Measurements from ENCODE around the gene CDC20.
"Not testable (repeated sequence)": the region's sequence is repeated elsewhere in the genome, so short reads cannot be mapped to it uniquely, and the experiment has no call there.

The CDC20 gene

GRCh38 chr1:43383449-43383848, 24.7 kb downstream of the CDC20 start:
- no peak for DNase-seq

GRCh38 chr1:43386676-43387075, 27.9 kb downstream of the CDC20 start:
- DNase-seq: no peak

GRCh38 chr1:43387976-43388599, 29.3 kb downstream of the CDC20 start:
- DNase-seq: no peak

- no peak for DNase-seq
Observed at GRCh38 chr1:43388613-43389012, 29.8 kb downstream of the CDC20 start.

DNA sequence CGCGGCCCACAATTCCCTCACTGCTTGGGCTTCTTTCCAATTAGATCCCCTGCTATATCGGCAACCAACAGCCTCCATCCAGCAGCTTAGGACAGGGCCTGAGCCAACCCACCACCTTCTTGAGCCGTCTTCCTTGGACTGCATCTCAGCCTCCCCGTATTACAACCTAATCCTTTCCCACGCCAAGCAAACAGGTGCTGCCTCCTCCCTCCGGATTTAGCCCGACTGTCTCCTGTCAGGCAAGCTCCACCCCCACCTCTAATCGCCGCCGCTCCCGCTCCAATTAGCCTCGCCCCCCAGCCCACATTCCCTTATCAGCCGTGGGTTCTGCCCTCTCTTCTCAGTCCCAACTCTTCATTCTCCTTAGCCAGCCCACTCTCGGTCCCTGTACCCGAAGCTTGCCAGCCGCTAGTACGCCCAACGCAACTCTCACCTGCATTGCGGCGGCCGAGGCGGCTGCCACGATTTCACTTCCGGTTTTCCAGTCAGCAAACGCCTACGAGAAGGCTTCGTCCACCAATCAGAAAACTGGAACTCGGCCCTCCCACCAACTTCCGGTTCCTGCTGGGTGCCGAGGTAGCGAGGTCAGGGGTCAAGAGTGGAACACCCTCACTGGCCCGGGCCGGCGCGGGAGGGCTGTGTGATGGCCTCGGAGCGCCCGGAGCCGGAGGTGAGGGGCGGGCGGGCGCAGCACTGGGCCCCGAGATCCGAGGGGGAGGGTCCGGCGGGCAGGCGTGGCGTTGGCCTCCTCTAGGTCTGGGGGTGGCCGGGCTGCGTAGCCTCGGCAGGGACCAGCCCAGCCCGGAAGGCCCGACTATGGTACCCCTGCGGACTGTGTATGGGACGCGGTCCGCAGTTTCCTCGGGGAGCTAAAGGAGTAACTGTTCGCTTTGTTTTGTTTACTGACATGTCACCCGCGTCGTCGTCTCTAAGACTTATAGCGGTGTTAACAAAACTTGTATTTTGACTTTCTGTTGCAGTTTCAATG, 30.8 kb downstream of the CDC20 start, which contains the start of the genes MED8 and SZT2:
Gene MED8 (minus strand): TSS at position 475 of the 988 bp plus-strand sequence. CDS start 36 bp downstream, at position 439.
Gene SZT2 (plus strand): TSS at position 574 of the 988 bp plus-strand sequence. CDS start 70 bp downstream, at position 644.
- DNase-seq: peak; percentile 92

- DNase-seq: no peak
Observed at GRCh38 chr1:43392702-43393101, 33.9 kb downstream of the CDC20 start.

- no peak for DNase-seq
Observed at GRCh38 chr1:43395523-43395922, 36.7 kb downstream of the CDC20 start.

- DNase-seq: no peak
Observed at GRCh38 chr1:43396059-43396458, 37.3 kb downstream of the CDC20 start.

- no peak for DNase-seq
Observed at GRCh38 chr1:43398227-43398626, 39.4 kb downstream of the CDC20 start.

DNA sequence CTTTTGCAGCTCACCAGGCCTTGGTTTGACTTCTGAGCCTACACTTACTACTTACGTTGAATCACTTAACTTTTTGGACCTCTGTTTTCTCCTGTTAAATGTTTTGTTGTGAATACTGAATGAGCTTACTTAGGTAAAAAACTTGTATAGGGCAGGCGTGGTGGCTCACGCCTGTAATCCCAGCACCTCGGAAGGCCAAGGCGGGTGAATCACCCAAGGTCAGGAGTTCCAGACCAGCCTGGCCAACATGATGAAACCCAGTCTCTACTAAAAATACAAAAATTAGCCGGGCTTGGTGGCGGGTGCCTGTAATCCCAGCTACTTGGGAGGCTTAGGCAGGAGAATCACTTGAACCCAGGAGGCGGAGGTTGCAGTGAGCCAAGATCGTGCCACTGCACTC, 41.7 kb downstream of the CDC20 start:
- not testable (repeated sequence) for DNase-seq

GRCh38 chr1:43402089-43402865, 43.5 kb downstream of the CDC20 start:
- DNase-seq: no peak

DNA sequence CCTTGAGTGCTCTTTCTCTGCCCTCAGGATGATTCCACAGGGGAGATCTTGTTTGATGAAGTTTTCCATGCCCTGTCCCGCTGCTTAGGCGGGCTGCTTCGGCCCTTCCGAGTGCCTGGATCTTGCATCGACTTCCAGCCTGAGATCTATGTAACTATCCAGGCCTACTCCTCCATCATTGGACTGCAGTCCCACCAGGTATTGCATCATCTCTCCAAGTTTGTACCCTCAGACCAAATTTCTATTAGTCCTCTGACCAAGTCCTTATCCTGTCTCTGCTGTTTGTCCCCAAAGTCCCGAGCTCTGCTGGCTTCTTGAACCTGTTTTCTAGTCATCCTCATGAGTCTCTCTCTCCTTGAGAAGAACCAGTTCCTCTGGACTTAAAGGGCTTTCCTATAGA, 45.6 kb downstream of the CDC20 start:
- DNase-seq: no peak

- DNase-seq: no peak
Observed at GRCh38 chr1:43405219-43405875, 46.6 kb downstream of the CDC20 start.

- no peak for DNase-seq
Observed at GRCh38 chr1:43405876-43406234, 47.1 kb downstream of the CDC20 start.

GRCh38 chr1:43410571-43410970, 51.8 kb downstream of the CDC20 start:
- no peak for DNase-seq

Data from Kasumi-1 (cell line).